Mucosa of rectum (tissue), 2 donors: ENCODE measurements around the gene ABHD17B.

Experiments
- H3K27ac ChIP-seq, 2 donors: one replicate each; pipeline ENCODE4 v1.7.0; 2013; ENCODE audit warnings: inconsistent platforms in 2 of 2, low read depth in 2 of 2, low read length in 2 of 2
- H3K27me3 ChIP-seq, 2 donors: one replicate each; pipeline ENCODE4 v1.7.0; 2013; ENCODE audit warnings: low read length in 2 of 2; ENCODE audit not compliant: control insufficient read depth in 2 of 2, insufficient read depth in 2 of 2
- H3K36me3 ChIP-seq, 2 donors: one replicate each; pipeline ENCODE4 v1.7.0; 2013; ENCODE audit warnings: low read length in 2 of 2; ENCODE audit not compliant: control insufficient read depth in 2 of 2, insufficient read depth in 2 of 2
- H3K4me1 ChIP-seq, 2 donors: one replicate each; pipeline ENCODE4 v1.7.0; 2013; ENCODE audit warnings: low read length in 2 of 2, mild to moderate bottlenecking in 1 of 2; ENCODE audit not compliant: control insufficient read depth in 2 of 2, insufficient read depth in 2 of 2
- H3K4me3 ChIP-seq, 2 donors: one replicate each; pipeline ENCODE4 v1.7.0; 2013; ENCODE audit warnings: low read length in 2 of 2
- H3K9ac ChIP-seq, 2 donors: one replicate each; pipeline ENCODE4 v1.7.0; 2013; ENCODE audit warnings: low read length in 2 of 2, low read depth in 1 of 2, mild to moderate bottlenecking in 1 of 2
- H3K9me3 ChIP-seq, 2 donors: one replicate each; pipeline ENCODE4 v1.7.0; 2013; ENCODE audit warnings: low read length in 2 of 2; ENCODE audit not compliant: control insufficient read depth in 2 of 2
- donor health status: healthy.
- donor health status: Normal muscosa, but diverticular disease.

ABHD17B gene

GRCh38 chr9:71830153-71830552 is 80.8 kb downstream of the ABHD17B start:
- Histone ChIP-seq H3K27me3 (no peaks in the 10 kb centered on the region), H3K36me3 (no peaks in the 10 kb centered on the region), H3K27ac (no peak overlapping the region), H3K4me1 (peaks cover 0 to 8% of the 10 kb centered on the region in 2 donors), H3K9me3 (no peaks in the 10 kb centered on the region), H3K9ac (no peak overlapping the region), H3K4me3 (no peak overlapping the region)

GRCh38 chr9:71826279-71826678 is 84.7 kb downstream of the ABHD17B start:
- H3K4me1 ChIP-seq: peaks cover 0 to 2% of the 10 kb centered on the region in 2 donors
- H3K4me3 ChIP-seq: no peak overlapping the region
- H3K36me3 ChIP-seq: no peaks in the 10 kb centered on the region
- no peak overlapping the region for H3K27ac ChIP-seq
- no peaks in the 10 kb centered on the region for H3K27me3 ChIP-seq
- H3K9ac ChIP-seq: no peak overlapping the region
- no peaks in the 10 kb centered on the region for H3K9me3 ChIP-seq

- H3K9ac ChIP-seq: no peak overlapping the region
Observed at GRCh38 chr9:71824257-71824656, 86.7 kb downstream of the ABHD17B start.

GRCh38 chr9:71822935-71823334 is 88.1 kb downstream of the ABHD17B start:
- no peak overlapping the region for H3K27ac ChIP-seq
- no peaks in the 10 kb centered on the region for H3K9me3 ChIP-seq

More at GRCh38 chr9:71824257-71824656, 86.7 kb downstream of the ABHD17B start:
- Histone ChIP-seq H3K27ac (no peak overlapping the region), H3K9me3 (no peaks in the 10 kb centered on the region), H3K27me3 (no peaks in the 10 kb centered on the region), H3K36me3 (no peaks in the 10 kb centered on the region), H3K4me1 (no peaks in the 10 kb centered on the region), H3K4me3 (no peak overlapping the region)

GRCh38 chr9:71822456-71822855 is 88.5 kb downstream of the ABHD17B start:
- H3K27me3 ChIP-seq: no peaks in the 10 kb centered on the region
- H3K9ac ChIP-seq: no peak overlapping the region
- H3K36me3 ChIP-seq: no peaks in the 10 kb centered on the region
- no peak overlapping the region for H3K27ac ChIP-seq
- H3K9me3 ChIP-seq: no peaks in the 10 kb centered on the region
- H3K4me3 ChIP-seq: no peak overlapping the region
- H3K4me1 ChIP-seq: no peaks in the 10 kb centered on the region

More at GRCh38 chr9:71822935-71823334, 88.1 kb downstream of the ABHD17B start:
- H3K36me3 ChIP-seq: no peaks in the 10 kb centered on the region
- H3K4me1 ChIP-seq: no peaks in the 10 kb centered on the region
- no peak overlapping the region for H3K4me3 ChIP-seq
- no peak overlapping the region for H3K9ac ChIP-seq
- H3K27me3 ChIP-seq: no peaks in the 10 kb centered on the region

GRCh38 chr9:71821405-71821804 is 89.6 kb downstream of the ABHD17B start:
- Histone ChIP-seq H3K36me3 (no peaks in the 10 kb centered on the region), H3K27ac (no peak overlapping the region), H3K9me3 (no peaks in the 10 kb centered on the region), H3K27me3 (no peaks in the 10 kb centered on the region), H3K9ac (no peak overlapping the region), H3K4me1 (no peaks in the 10 kb centered on the region), H3K4me3 (no peak overlapping the region)

GRCh38 chr9:71820403-71820921 is 90.5 kb downstream of the ABHD17B start:
- Histone ChIP-seq H3K27me3 (no peaks in the 10 kb centered on the region), H3K4me1 (no peaks in the 10 kb centered on the region), H3K4me3 (no peak overlapping the region), H3K36me3 (no peaks in the 10 kb centered on the region), H3K27ac (no peak overlapping the region), H3K9me3 (no peaks in the 10 kb centered on the region), H3K9ac (no peak overlapping the region)

- no peak overlapping the region for H3K27ac ChIP-seq
- no peaks in the 10 kb centered on the region for H3K9me3 ChIP-seq
- H3K36me3 ChIP-seq: no peaks in the 10 kb centered on the region
- H3K4me3 ChIP-seq: no peak overlapping the region
- H3K27me3 ChIP-seq: no peaks in the 10 kb centered on the region
- H3K4me1 ChIP-seq: no peaks in the 10 kb centered on the region
- H3K9ac ChIP-seq: no peak overlapping the region
Observed at GRCh38 chr9:71819115-71819739, 91.8 kb downstream of the ABHD17B start.

- no peaks in the 10 kb centered on the region for H3K36me3 ChIP-seq
- no peaks in the 10 kb centered on the region for H3K27me3 ChIP-seq
- H3K4me3 ChIP-seq: no peak overlapping the region
- H3K27ac ChIP-seq: no peak overlapping the region
- H3K9me3 ChIP-seq: no peaks in the 10 kb centered on the region
- no peak overlapping the region for H3K9ac ChIP-seq
- no peaks in the 10 kb centered on the region for H3K4me1 ChIP-seq
Observed at GRCh38 chr9:71816916-71817451, 94.0 kb downstream of the ABHD17B start.
